ENCODE data around the gene SLC22A23.

GRCh38 chr6:3233321-3233720 is 223.5 kb downstream of the SLC22A23 start:
- TF ChIP-seq CTCF (optimal IDR thresholded peaks at IDR 0.05 in 1 of 3, IDR thresholded peaks at IDR 0.05 in 1 of 3, conservative IDR thresholded peaks at IDR 0.05 in 1 of 3; ENCODE audit: extremely low read depth in 1 of 3, insufficient read depth in 2 of 3, low read length in 3 of 3): no peak
- TF ChIP-seq EZH2 (IDR thresholded peaks at IDR 0.05; ENCODE audit: low read length): no peak

Data from keratinocyte (primary cell).